ENCODE results near the gene SLIT3.

GRCh38 chr5:168697034-168697720 lies 603.8 kb downstream of the SLIT3 start:
- TF ChIP-seq CTCF (conservative IDR thresholded peaks at IDR 0.05; ENCODE audit: low read length) (no peak), EZH2phosphoT487 (IDR thresholded peaks at IDR 0.05; ENCODE audit: borderline replicate concordance) (no peak)

Data from Loucy (cell line).